Liver (tissue), 9 donors: ENCODE results near the gene ONECUT1. TPM values are rescaled to one million over a fixed set of nuclear protein-coding genes. Genes with fewer than 3 reads are reported as not detected.

Experiments used
- DNase-seq: peaks from one replicate; pipeline ENCODE4 v3.0.0-alpha.2; 2017; ENCODE audit warnings: low spot score
- H3K27ac ChIP-seq, 2 donors: one replicate each; pipeline ENCODE4 v1.7.0; 2013; ENCODE audit warnings: inconsistent platforms in 2 of 2, low read length in 2 of 2, control low read depth in 1 of 2, low read depth in 1 of 2, mild to moderate bottlenecking in 1 of 2
- H3K27me3 ChIP-seq, 4 donors: one replicate each; pipeline versions ENCODE4 v1.6.1 to v1.7.0; 2013; ENCODE audit warnings: low read length in 3 of 4, inconsistent platforms in 1 of 4, mild to moderate bottlenecking in 1 of 4, moderate library complexity in 1 of 4; ENCODE audit not compliant: control insufficient read depth in 4 of 4, insufficient read depth in 4 of 4
- H3K36me3 ChIP-seq, 4 donors: one replicate each; pipeline versions ENCODE4 v1.6.1 to v1.7.0; 2013; ENCODE audit warnings: low read length in 3 of 4, mild to moderate bottlenecking in 3 of 4, low read depth in 1 of 4, moderate library complexity in 1 of 4; ENCODE audit not compliant: control insufficient read depth in 4 of 4, insufficient read depth in 3 of 4
- H3K4me1 ChIP-seq, 4 donors: one replicate each; pipeline versions ENCODE4 v1.6.1 to v1.7.0; 2013; ENCODE audit warnings: low read length in 3 of 4, mild to moderate bottlenecking in 3 of 4, moderate library complexity in 1 of 4; ENCODE audit not compliant: control insufficient read depth in 4 of 4, insufficient read depth in 4 of 4
- H3K4me3 ChIP-seq, 3 donors: one replicate each; pipeline versions ENCODE4 v1.6.1 to v1.7.0; 2013; ENCODE audit warnings: low read length in 3 of 3, control low read depth in 1 of 3, low read depth in 1 of 3, mild to moderate bottlenecking in 1 of 3
- H3K9ac ChIP-seq, 2 donors: one replicate each; pipeline ENCODE4 v1.7.0; 2013; ENCODE audit warnings: low read length in 2 of 2, mild to moderate bottlenecking in 2 of 2, moderate library complexity in 2 of 2, control low read depth in 1 of 2, low read depth in 1 of 2
- H3K9me3 ChIP-seq, 4 donors: one replicate each; pipeline versions ENCODE4 v1.6.1 to v1.7.0; 2013; ENCODE audit warnings: low read length in 3 of 4; ENCODE audit not compliant: control insufficient read depth in 4 of 4
- ATF3 ChIP-seq: IDR thresholded peaks from 2 replicates; pipeline ENCODE4 v1.6.1; 2016; ENCODE audit warnings: antibody characterized with exemption
- CTCF ChIP-seq: fragments of 150-350 bp; IDR thresholded peaks from 2 replicates; pipeline ENCODE4 v1.5.1; 2017; ENCODE audit warnings: improper control_type of control experiment, low read depth, low read length; ENCODE audit not compliant: missing input control
- EGR1 ChIP-seq, 2 donors: IDR thresholded peaks; 2 replicates each; pipeline ENCODE4 v1.6.1; 2016 to 2018; ENCODE audit warnings: antibody characterized with exemption in 2 of 2, low read depth in 2 of 2
- FOXA1 ChIP-seq: IDR thresholded peaks from 2 replicates; pipeline ENCODE4 v1.6.1; 2016; ENCODE audit warnings: antibody characterized with exemption
- FOXA2 ChIP-seq: IDR thresholded peaks from 2 replicates; pipeline ENCODE4 v1.6.1; 2016; ENCODE audit warnings: antibody characterized with exemption
- GABPA ChIP-seq, 2 donors: IDR thresholded peaks in 1 of 2; conservative IDR thresholded peaks in 1 of 2; 2 replicates each; pipeline ENCODE4 v1.6.1; 2016; ENCODE audit warnings: antibody characterized with exemption in 2 of 2, mild to moderate bottlenecking in 1 of 2, moderate library complexity in 1 of 2
- HNF4A ChIP-seq, 2 donors: conservative IDR thresholded peaks; 2 replicates each; pipeline ENCODE4 v1.6.1; 2016; ENCODE audit warnings: antibody characterized with exemption in 2 of 2, mild to moderate bottlenecking in 2 of 2
- HNF4G ChIP-seq: IDR thresholded peaks from 2 replicates; pipeline ENCODE4 v1.6.1; 2016; ENCODE audit warnings: antibody characterized with exemption
- JUND ChIP-seq, 2 donors: IDR thresholded peaks; 2 replicates each; pipeline ENCODE4 v1.6.1; 2016; ENCODE audit warnings: antibody characterized with exemption in 2 of 2
- MAX ChIP-seq: IDR thresholded peaks from 2 replicates; pipeline ENCODE4 v1.6.1; 2016; ENCODE audit warnings: antibody characterized with exemption
- NR2F2 ChIP-seq: IDR thresholded peaks from 2 replicates; pipeline ENCODE4 v1.6.1; 2016; ENCODE audit warnings: antibody characterized with exemption
- RAD21 ChIP-seq, 2 donors: IDR thresholded peaks; 2 replicates each; pipeline ENCODE4 v1.6.1; 2016; ENCODE audit warnings: antibody characterized with exemption in 2 of 2, mild to moderate bottlenecking in 2 of 2
- RXRA ChIP-seq, 2 donors: IDR thresholded peaks; 2 replicates each; pipeline ENCODE4 v1.6.1; 2017 to 2018; ENCODE audit warnings: antibody characterized with exemption in 2 of 2, mild to moderate bottlenecking in 1 of 2
- SP1 ChIP-seq: IDR thresholded peaks from 2 replicates; pipeline ENCODE4 v1.6.1; 2018; ENCODE audit warnings: antibody characterized with exemption, mild to moderate bottlenecking
- TAF1 ChIP-seq: conservative IDR thresholded peaks from 2 replicates; pipeline ENCODE4 v1.6.1; 2016; ENCODE audit warnings: antibody characterized with exemption, mild to moderate bottlenecking
- YY1 ChIP-seq: IDR thresholded peaks from 2 replicates; pipeline ENCODE4 v1.6.1; 2016; ENCODE audit warnings: antibody characterized with exemption, mild to moderate bottlenecking
- WGBS: extraction: QIAGEN DNeasy Blood & Tissue Kit; methylation state at CpG from one replicate; pipeline ENCODE4 v1.1.7; 2013; 5-methylcytosine and 5-hydroxymethylcytosine counted together
- polyA plus RNA-seq, 2 donors: library from polyadenylated mRNA; stranded (reverse) in 1 of 2; unstranded in 1 of 2; fragments of 200-250 nt in 1 of 2; fragments of >200 nt in 1 of 2; fragmentation: Nextera tagmentation in 1 of 2; extraction: Ambion mirVana in 1 of 2; gene quantifications; one replicate each; pipeline versions ENCODE4 v1.2.1 to v1.2.3, GENCODE V29; 2013 to 2015
- total RNA-seq, 2 donors: library from RNA; depleted of rRNA; stranded (reverse); fragments of >200 nt; gene quantifications; one replicate each; pipeline ENCODE4 v1.2.3, GENCODE V29; 2014
- TF ChIP-seq, protein P1 (sequence below): IDR thresholded peaks from 2 replicates; pipeline ENCODE4 v1.6.1; 2016; ENCODE audit warnings: antibody characterized with exemption
- TF ChIP-seq, protein P2 (sequence below): IDR thresholded peaks from 2 replicates; pipeline ENCODE4 v1.6.1; 2016; ENCODE audit warnings: antibody characterized with exemption, mild to moderate bottlenecking
- donor health status: healthy.
- donor health status: healthy.
- donor health status: healthy.
- donor health status: healthy.
- donor health status: healthy.

Gene ONECUT1
- total and polyA plus RNA-seq, 4 donors: 7.7 to 51.0 (median 14.8) TPM

GRCh38 chr15:52798529-52799101, 8.5 kb upstream of the ONECUT1 start:
- H3K4me1 ChIP-seq: peaks cover 15 to 61% (median 47%) of the 10 kb centered on the region in 4 donors
- peak overlapping the region; percentile 72 to 74 for H3K27ac ChIP-seq
- peak; percentile 61 for DNase-seq
- H3K9ac ChIP-seq: peak overlapping the region; percentile 30 to 73
- TF ChIP-seq ATF3 (peak; percentile 50), NR2F2 (peak; percentile 85), RXRA (IDR thresholded peaks at IDR 0.05) (peak; percentile 93 to 98), SP1 (peak; percentile 77), YY1 (peak; percentile 45), FOXA1 (no peak), GABPA (IDR thresholded peaks at IDR 0.05 in 1 of 2, conservative IDR thresholded peaks at IDR 0.05 in 1 of 2) (no peak), RAD21 (IDR thresholded peaks at IDR 0.05) (peak; percentile 45 to 59), HNF4A (conservative IDR thresholded peaks at IDR 0.05) (peak; percentile 75 to 83), CTCF (no peak), HNF4G (peak; percentile 61), TAF1 (peak; percentile 92), MAX (peak; percentile 40), JUND (IDR thresholded peaks at IDR 0.05) (peak in 1 of 2 donors; percentile 22), FOXA2 (peak; percentile 33), EGR1 (IDR thresholded peaks at IDR 0.05; ENCODE audit: low read depth in 2 of 2) (peak; percentile 43 to 73)
- TF ChIP-seq, protein P1, sequence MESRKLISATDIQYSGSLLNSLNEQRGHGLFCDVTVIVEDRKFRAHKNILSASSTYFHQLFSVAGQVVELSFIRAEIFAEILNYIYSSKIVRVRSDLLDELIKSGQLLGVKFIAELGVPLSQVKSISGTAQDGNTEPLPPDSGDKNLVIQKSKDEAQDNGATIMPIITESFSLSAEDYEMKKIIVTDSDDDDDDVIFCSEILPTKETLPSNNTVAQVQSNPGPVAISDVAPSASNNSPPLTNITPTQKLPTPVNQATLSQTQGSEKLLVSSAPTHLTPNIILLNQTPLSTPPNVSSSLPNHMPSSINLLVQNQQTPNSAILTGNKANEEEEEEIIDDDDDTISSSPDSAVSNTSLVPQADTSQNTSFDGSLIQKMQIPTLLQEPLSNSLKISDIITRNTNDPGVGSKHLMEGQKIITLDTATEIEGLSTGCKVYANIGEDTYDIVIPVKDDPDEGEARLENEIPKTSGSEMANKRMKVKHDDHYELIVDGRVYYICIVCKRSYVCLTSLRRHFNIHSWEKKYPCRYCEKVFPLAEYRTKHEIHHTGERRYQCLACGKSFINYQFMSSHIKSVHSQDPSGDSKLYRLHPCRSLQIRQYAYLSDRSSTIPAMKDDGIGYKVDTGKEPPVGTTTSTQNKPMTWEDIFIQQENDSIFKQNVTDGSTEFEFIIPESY: no peak
- TF ChIP-seq, protein P2, sequence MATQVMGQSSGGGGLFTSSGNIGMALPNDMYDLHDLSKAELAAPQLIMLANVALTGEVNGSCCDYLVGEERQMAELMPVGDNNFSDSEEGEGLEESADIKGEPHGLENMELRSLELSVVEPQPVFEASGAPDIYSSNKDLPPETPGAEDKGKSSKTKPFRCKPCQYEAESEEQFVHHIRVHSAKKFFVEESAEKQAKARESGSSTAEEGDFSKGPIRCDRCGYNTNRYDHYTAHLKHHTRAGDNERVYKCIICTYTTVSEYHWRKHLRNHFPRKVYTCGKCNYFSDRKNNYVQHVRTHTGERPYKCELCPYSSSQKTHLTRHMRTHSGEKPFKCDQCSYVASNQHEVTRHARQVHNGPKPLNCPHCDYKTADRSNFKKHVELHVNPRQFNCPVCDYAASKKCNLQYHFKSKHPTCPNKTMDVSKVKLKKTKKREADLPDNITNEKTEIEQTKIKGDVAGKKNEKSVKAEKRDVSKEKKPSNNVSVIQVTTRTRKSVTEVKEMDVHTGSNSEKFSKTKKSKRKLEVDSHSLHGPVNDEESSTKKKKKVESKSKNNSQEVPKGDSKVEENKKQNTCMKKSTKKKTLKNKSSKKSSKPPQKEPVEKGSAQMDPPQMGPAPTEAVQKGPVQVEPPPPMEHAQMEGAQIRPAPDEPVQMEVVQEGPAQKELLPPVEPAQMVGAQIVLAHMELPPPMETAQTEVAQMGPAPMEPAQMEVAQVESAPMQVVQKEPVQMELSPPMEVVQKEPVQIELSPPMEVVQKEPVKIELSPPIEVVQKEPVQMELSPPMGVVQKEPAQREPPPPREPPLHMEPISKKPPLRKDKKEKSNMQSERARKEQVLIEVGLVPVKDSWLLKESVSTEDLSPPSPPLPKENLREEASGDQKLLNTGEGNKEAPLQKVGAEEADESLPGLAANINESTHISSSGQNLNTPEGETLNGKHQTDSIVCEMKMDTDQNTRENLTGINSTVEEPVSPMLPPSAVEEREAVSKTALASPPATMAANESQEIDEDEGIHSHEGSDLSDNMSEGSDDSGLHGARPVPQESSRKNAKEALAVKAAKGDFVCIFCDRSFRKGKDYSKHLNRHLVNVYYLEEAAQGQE: peak; percentile 69
- WGBS: 6% methylated on average over 28 of the region's 28 CpGs
- peak overlapping the region; percentile 11 to 40 (median 31) for H3K4me3 ChIP-seq
- H3K27me3 ChIP-seq: no peaks in the 10 kb centered on the region
- H3K36me3 ChIP-seq: no peaks in the 10 kb centered on the region
- no peaks in the 10 kb centered on the region for H3K9me3 ChIP-seq
